Hematopoietic multipotent progenitor cell treated with erythropoietin and hydrocortisone succinate and interleukin-3 and kit ligand, for 8 days (in vitro differentiated cells): Measurements from ENCODE around the gene UBL4B.
"Not testable (repeated sequence)": the region's sequence is repeated elsewhere in the genome, so short reads cannot be mapped to it uniquely, and the experiment has no call there.

Experiments
- DNase-seq: peaks from one replicate; pipeline ENCODE4 v3.0.0-alpha.2; 2015

Gene UBL4B

GRCh38 chr1:110112143-110112542, at the start of gene UBL4B:
TSS of gene UBL4B (plus strand) at chr1:110112443. CDS start at chr1:110112535, 92 bp downstream.
- no peak for DNase-seq

GRCh38 chr1:110062612-110063011, 49.6 kb upstream of the UBL4B start:
- DNase-seq = no peak

GRCh38 chr1:110063781-110064180, 48.5 kb upstream of the UBL4B start:
- no peak for DNase-seq

- DNase-seq = no peak
These were observed 47.5 kb upstream of the UBL4B start for GRCh38 chr1:110064576-110065337.

- DNase-seq = no peak
These were observed 46.4 kb upstream of the UBL4B start for GRCh38 chr1:110065841-110066240.

GRCh38 chr1:110067479-110067892, 44.8 kb upstream of the UBL4B start:
- DNase-seq = no peak

GRCh38 chr1:110067893-110068645, 44.2 kb upstream of the UBL4B start:
- peak; percentile 17 for DNase-seq

GRCh38 chr1:110068646-110069403, 43.4 kb upstream of the UBL4B start:
- peak; percentile 51 for DNase-seq

GRCh38 chr1:110069404-110070281, 42.6 kb upstream of the UBL4B start:
- peak; percentile 23 for DNase-seq

GRCh38 chr1:110070282-110070669, 42.0 kb upstream of the UBL4B start:
- no peak for DNase-seq

- DNase-seq = no peak
These were observed 41.5 kb upstream of the UBL4B start, which contains the start of gene ALX3 for GRCh38 chr1:110070671-110071242. TSS of gene ALX3 (minus strand) at chr1:110070672. CDS start at chr1:110070612, 60 bp downstream.

GRCh38 chr1:110074166-110074565, 38.1 kb upstream of the UBL4B start:
- DNase-seq = no peak

- no peak for DNase-seq
These were observed 35.3 kb upstream of the UBL4B start for GRCh38 chr1:110076789-110077500.

- not testable (repeated sequence) for DNase-seq
These were observed 32.2 kb upstream of the UBL4B start for GRCh38 chr1:110079995-110080394.

GRCh38 chr1:110081061-110081460, 31.2 kb upstream of the UBL4B start:
- no peak for DNase-seq

GRCh38 chr1:110082477-110082876, 29.8 kb upstream of the UBL4B start:
- no peak for DNase-seq

GRCh38 chr1:110083061-110083865, 29.0 kb upstream of the UBL4B start:
- DNase-seq = no peak

- DNase-seq = no peak
These were observed 28.4 kb upstream of the UBL4B start for GRCh38 chr1:110083866-110084226.

GRCh38 chr1:110084227-110085078, 27.8 kb upstream of the UBL4B start:
- peak; percentile 11 for DNase-seq
